ENCODE measurements around the gene SAMSN1.
"Not testable (repeated sequence)": the region's sequence is repeated elsewhere in the genome, so short reads cannot be mapped to it uniquely, and the experiment has no call there.

The SAMSN1 gene

DNA sequence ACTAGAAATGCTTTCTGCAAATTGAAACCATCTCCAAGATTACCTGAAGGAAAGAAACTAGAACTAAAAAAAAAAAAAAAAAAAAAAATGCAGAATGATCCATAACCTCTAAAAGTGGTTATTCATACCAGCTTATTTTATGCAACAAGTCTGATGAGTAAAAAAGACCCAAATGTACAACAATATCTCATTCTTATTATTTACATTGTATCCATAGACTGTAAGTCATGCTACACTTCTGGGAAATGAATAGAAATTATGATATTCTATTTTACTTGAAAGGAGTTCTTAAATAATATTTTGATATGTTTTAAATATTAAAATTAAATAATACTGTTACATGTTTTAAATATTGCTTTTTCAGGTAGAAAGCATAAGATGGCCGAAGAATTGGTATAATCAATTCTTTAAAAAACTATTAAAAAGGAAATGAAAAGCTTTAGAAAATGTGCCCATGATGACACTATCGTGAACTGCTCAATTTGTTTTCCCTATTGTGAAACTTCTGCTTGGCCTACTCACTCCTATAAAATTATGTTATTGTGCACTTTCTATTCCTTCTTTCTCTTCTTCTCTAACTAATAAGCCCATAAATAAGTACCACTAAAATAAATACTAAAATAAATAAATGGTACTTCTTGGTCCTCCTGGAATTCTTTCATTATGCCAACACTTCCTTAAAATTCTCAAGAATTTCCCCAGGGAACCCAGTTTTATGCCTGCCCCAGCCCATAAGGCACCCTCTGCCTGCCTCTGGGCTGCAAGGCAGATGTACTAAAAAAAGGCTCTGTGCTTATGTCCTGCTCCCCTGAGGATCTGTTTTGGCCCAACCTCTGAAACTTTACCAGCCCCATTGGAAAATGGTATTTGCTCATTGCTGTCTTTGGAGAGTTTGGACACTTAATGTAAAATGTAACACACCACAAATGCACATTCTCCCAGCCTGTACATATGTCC is 18.1 kb downstream of the SAMSN1 start:
- DNase-seq: no peak

GRCh38 chr21:14526836-14527695 is 19.0 kb downstream of the SAMSN1 start:
- DNase-seq: no peak

DNA sequence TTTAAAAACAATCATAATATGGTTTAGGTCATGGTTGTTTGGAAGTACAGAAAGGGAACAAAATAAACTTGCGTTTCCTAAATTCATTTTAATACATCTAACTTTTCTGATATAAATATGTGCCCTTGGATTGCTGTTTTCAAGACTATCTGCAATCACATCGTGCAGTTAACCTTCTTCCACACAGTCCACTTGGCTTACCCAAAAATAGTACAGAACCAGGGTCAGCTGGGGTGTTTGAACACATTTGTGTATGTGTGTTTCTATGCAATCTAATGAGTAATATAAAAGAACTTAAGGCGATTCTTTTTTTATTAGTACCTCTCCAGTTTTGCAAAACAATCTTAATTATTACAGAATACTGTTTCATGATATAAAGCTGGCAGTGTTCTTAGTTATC is 19.9 kb downstream of the SAMSN1 start:
- DNase-seq: no peak

DNA sequence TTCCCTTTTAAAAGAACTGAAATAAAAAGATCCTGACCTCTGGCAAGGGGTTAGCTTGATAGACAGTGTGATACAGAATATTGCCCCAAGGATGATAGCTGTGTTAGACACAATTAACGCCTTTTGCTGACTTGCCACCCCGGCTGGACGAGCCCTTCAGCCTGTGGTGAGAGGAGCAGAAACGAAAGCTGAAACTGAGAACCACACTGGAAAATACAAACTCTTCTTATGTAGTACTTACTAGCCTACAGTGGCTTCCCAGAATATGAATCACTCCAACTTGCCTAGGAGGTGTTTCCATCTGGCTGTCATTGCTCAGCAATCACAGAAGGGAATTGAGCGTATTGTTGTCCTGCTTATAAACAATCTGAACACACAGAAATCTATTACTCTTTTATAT is 22.9 kb downstream of the SAMSN1 start:
- peak; percentile 58 for DNase-seq

- DNase-seq: no peak
These were observed 23.4 kb downstream of the SAMSN1 start for GRCh38 chr21:14522736-14523135.

DNA sequence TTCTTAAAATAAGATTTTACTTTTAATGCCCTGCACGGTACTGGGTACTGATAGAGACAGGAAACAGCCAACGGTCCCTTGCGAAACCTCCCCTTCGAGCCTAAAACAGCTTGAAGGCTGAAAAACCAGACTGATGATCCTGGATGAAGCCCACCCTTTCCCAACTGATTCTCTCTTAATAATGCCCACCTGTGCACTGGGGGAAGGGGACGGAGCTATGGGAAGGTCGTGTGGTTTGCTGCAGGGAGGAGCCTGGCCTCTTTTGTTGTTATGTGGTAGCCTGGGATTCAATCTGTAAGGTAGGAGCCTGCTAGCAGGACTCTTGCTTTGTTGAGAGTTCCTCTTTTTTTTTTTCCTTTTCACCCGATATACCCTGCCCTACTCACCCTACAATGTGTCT is 25.6 kb downstream of the SAMSN1 start:
- no peak for DNase-seq

DNA sequence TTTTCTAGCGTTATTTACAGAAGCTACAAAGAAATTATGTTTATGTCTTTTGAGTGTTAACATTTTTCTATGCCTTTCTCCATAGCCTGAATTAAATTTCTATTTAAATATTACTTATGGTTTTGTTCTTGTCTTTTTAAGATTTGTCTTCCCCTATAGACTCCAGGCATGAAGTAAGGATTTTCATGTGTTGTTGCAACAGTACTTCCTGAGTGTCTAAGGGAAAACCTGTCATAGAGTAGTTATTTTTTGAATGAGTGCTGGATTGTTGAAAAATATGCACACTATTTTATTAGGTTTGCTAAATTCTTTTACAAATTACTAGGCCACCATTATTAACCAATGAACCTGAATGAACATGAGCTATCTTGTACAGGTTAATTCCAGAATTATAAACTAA is 27.1 kb downstream of the SAMSN1 start:
- DNase-seq: no peak

DNA sequence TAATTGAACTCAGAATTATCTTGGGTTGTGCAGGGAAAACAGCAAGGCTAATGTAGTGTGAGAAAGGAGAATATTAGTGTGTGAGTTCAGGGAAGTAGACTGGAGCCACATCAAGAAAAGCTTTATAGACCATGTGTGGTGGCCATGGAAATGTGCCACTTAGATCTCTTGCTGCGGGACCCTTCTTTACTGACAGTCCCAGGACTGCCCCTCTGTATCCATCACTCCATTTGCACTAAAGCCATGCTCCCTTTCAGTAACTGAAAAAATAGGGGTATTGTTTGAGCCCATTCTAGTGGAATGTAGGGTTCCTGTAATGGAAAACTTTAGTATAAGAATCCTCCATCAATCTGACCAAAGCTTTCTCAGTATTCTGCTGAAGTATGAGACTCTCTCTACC is 32.3 kb downstream of the SAMSN1 start:
- DNase-seq: no peak

GRCh38 chr21:14506859-14507457 is 39.2 kb downstream of the SAMSN1 start:
- not testable (repeated sequence) for DNase-seq

GRCh38 chr21:14500873-14501272 is 45.2 kb downstream of the SAMSN1 start:
- DNase-seq: no peak

GRCh38 chr21:14499316-14499715 is 46.8 kb downstream of the SAMSN1 start:
- DNase-seq: no peak

DNA sequence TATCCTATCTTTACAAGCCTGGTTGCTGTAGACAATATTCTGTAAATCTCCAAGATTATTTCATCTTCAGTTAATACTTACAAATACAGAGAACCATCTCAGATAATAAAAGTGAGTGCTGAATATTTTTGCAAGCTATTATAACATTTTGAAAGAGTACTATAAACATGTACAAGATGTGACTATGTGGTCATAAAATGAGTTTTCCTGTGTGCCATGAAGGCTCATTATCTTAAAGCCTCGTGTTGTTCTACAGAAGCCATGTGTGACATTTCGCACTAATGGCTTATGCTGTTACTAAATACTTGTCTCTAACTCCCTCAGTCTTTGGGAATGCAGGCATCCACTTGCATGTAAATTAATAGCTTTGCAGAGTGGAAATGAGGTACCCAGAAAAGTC is 48.3 kb downstream of the SAMSN1 start:
- DNase-seq: no peak

DNA sequence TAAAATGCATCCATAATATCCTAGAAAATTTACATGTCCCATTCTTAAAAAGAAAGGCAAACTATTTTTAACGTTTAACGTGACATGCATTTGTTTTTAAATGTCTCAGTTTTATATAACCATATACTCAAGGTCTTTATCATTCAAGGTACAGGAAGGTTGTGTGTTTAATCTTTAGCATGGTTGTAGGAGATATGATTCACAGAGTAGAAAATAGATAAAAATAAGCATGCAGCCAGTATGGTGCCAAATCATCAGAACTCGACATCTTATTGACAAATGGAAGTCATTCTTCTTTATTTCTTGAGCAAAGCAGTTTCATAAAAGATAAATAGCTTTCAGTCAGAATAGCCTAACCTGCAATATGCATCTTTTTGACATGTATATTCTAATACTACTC is 51.0 kb downstream of the SAMSN1 start:
- DNase-seq: no peak

DNA sequence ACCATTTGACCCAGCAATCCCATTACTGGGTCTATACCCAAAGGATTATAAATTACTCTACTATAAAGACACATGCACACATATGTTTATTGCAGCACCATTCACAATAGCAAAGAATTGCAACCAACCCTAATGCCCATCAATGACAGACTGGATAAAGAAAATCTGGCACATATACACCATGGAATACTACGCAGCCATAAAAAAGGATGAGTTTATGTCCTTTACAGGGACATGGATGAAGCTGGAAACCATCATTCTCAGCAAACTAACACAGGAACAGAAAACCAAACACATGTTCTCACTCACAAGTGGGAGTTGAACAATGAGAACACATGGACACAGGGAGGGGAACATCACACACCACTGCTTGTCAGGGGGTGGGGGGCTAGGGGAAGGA is 51.9 kb downstream of the SAMSN1 start:
- not testable (repeated sequence) for DNase-seq

- DNase-seq: no peak
These were observed 52.4 kb downstream of the SAMSN1 start for GRCh38 chr21:14493731-14494130.

DNA sequence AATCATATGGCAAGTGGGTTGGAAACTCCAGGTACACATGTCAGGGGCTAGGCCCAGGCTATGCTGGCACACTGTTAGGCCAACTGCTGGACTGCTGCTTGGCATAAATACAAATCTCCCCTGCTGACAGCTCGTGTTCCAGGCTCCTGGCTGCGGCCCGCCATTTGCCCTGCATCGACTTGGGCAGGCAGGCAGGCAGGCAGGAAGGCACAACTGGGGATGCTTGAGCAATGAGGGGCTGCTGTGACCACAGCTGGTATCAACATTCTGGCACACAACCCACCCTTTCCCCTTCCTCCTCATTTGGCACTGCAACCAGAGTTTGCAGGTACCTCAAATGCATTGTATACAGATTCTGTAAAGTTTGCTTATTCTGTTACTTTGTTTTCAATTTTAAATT is 53.2 kb downstream of the SAMSN1 start:
- DNase-seq: no peak

DNA sequence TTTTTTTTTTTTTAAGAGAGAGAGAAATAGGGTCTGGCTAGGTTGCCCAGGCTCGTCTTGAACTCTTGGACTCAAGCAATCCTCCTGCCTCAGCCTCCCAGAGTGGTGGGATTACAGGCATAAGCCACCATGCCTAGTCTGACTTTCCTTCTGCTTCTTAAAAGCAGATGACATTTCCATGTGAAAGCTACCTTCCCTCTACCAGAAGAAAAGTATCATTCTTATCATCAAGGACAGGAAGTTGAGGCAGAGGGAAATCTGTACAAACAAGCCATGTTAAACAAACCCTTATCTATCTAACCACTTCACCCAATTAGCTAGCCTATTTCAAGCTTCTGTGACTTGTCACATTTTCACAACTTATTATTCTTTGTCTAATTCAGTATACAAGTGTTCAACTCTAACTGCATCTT is 54.8 kb downstream of the SAMSN1 start:
- DNase-seq: no peak

DNA sequence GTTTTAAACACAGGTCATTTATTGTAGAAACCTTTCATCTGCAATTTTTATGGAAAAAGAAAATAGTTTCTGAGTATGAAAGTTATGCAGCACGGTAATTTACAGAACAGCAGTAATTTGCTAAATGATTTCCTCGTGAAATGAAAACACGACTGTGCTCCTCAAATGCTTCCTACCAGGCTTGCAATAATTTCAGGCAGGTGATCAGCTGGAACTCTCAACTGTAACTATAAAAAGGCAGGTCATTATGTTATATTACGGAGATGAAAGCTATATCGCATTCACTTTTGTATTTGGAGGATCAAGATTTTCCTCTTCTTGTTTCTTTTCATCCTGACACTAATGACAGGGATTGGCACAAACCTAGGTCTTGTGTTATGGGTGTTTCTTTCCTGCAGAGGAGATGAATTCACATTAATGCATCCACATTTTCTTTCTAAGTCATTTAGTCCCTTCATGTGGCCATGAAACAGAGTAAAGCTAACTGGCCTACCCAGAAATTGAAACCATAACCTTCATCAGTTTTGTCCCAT is 57.4 kb downstream of the SAMSN1 start:
- DNase-seq: no peak

GRCh38 chr21:14487490-14488432 is 58.4 kb downstream of the SAMSN1 start:
- no peak for DNase-seq

GRCh38 chr21:14486869-14487268 is 59.2 kb downstream of the SAMSN1 start:
- no peak for DNase-seq

- DNase-seq: no peak
These were observed 61.7 kb downstream of the SAMSN1 start for GRCh38 chr21:14484188-14485009.

All from activated naive CD4-positive, alpha-beta T cell treated with Interleukin-2 at 50 U/mL for 16 hours (primary cell).